ENCODE measurements around the gene MARCO.
"Not testable (repeated sequence)": the region's sequence is repeated elsewhere in the genome, so short reads cannot be mapped to it uniquely, and the experiment has no call there.

MARCO gene

GRCh38 chr2:118929059-118929458 is 12.9 kb upstream of the MARCO start:
- no peak overlapping the region for H3K27ac ChIP-seq (ENCODE audit: insufficient read depth, low read depth, low read length, poor library complexity, severe bottlenecking)
- H3K27me3 ChIP-seq (ENCODE audit: control insufficient read depth, insufficient read depth, low read length, poor library complexity, severe bottlenecking): no peaks in the 10 kb centered on the region
- WGBS, 2 experiments: 93 to 95% methylated on average over 1 of the region's 1 CpG
- H3K4me3 ChIP-seq (ENCODE audit: insufficient read depth, low read depth, low read length): no peak overlapping the region
- no peaks in the 10 kb centered on the region for H3K4me1 ChIP-seq (ENCODE audit: control insufficient read depth, insufficient read depth, low read length)
- no peaks in the 10 kb centered on the region for H3K9me3 ChIP-seq (ENCODE audit: control insufficient read depth, low read length)
- H3K36me3 ChIP-seq (ENCODE audit: control insufficient read depth, insufficient read depth, low read length): no peaks in the 10 kb centered on the region

- Histone ChIP-seq H3K4me3 (ENCODE audit: insufficient read depth, low read depth, low read length) (no peak overlapping the region), H3K36me3 (ENCODE audit: control insufficient read depth, insufficient read depth, low read length) (no peaks in the 10 kb centered on the region), H3K27me3 (ENCODE audit: control insufficient read depth, insufficient read depth, low read length, poor library complexity, severe bottlenecking) (no peaks in the 10 kb centered on the region), H3K27ac (ENCODE audit: insufficient read depth, low read depth, low read length, poor library complexity, severe bottlenecking) (no peak overlapping the region), H3K4me1 (ENCODE audit: control insufficient read depth, insufficient read depth, low read length) (no peaks in the 10 kb centered on the region), H3K9me3 (ENCODE audit: control insufficient read depth, low read length) (no peaks in the 10 kb centered on the region)
- 82 to 83% methylated on average over 1 of the region's 1 CpG for WGBS, 2 experiments
These were observed 9.0 kb upstream of the MARCO start for GRCh38 chr2:118932949-118933348.

GRCh38 chr2:118936306-118936705 is 5.7 kb upstream of the MARCO start:
- H3K27me3 ChIP-seq (ENCODE audit: control insufficient read depth, insufficient read depth, low read length, poor library complexity, severe bottlenecking): no peaks in the 10 kb centered on the region
- H3K4me1 ChIP-seq (ENCODE audit: control insufficient read depth, insufficient read depth, low read length): no peaks in the 10 kb centered on the region
- no peaks in the 10 kb centered on the region for H3K9me3 ChIP-seq (ENCODE audit: control insufficient read depth, low read length)
- H3K4me3 ChIP-seq (ENCODE audit: insufficient read depth, low read depth, low read length): no peak overlapping the region
- H3K27ac ChIP-seq (ENCODE audit: insufficient read depth, low read depth, low read length, poor library complexity, severe bottlenecking): no peak overlapping the region
- no peaks in the 10 kb centered on the region for H3K36me3 ChIP-seq (ENCODE audit: control insufficient read depth, insufficient read depth, low read length)
- 87 to 95% methylated on average over 2 of the region's 2 CpGs for WGBS, 2 experiments

- no peaks in the 10 kb centered on the region for H3K36me3 ChIP-seq (ENCODE audit: control insufficient read depth, insufficient read depth, low read length)
- WGBS, 2 experiments: 92 to 95% methylated on average over 6 of the region's 6 CpGs
- H3K4me1 ChIP-seq (ENCODE audit: control insufficient read depth, insufficient read depth, low read length): no peaks in the 10 kb centered on the region
- H3K4me3 ChIP-seq (ENCODE audit: insufficient read depth, low read depth, low read length): no peak overlapping the region
- no peak overlapping the region for H3K27ac ChIP-seq (ENCODE audit: insufficient read depth, low read depth, low read length, poor library complexity, severe bottlenecking)
- H3K9me3 ChIP-seq (ENCODE audit: control insufficient read depth, low read length): no peaks in the 10 kb centered on the region
- H3K27me3 ChIP-seq (ENCODE audit: control insufficient read depth, insufficient read depth, low read length, poor library complexity, severe bottlenecking): no peaks in the 10 kb centered on the region
These were observed 5.1 kb upstream of the MARCO start for GRCh38 chr2:118936936-118937335.

- Histone ChIP-seq H3K36me3 (ENCODE audit: control insufficient read depth, insufficient read depth, low read length) (no peaks in the 10 kb centered on the region), H3K27ac (ENCODE audit: insufficient read depth, low read depth, low read length, poor library complexity, severe bottlenecking) (no peak overlapping the region)
- WGBS, 2 experiments: 88 to 91% methylated on average over 1 of the region's 1 CpG
These were observed 4.2 kb upstream of the MARCO start for GRCh38 chr2:118937817-118938216.

GRCh38 chr2:118939994-118940393 is 2.0 kb upstream of the MARCO start:
- Histone ChIP-seq H3K36me3 (ENCODE audit: control insufficient read depth, insufficient read depth, low read length) (no peaks in the 10 kb centered on the region), H3K4me3 (ENCODE audit: insufficient read depth, low read depth, low read length) (no peak overlapping the region), H3K27ac (ENCODE audit: insufficient read depth, low read depth, low read length, poor library complexity, severe bottlenecking) (no peak overlapping the region), H3K9me3 (ENCODE audit: control insufficient read depth, low read length) (no peaks in the 10 kb centered on the region), H3K4me1 (ENCODE audit: control insufficient read depth, insufficient read depth, low read length) (no peaks in the 10 kb centered on the region), H3K27me3 (ENCODE audit: control insufficient read depth, insufficient read depth, low read length, poor library complexity, severe bottlenecking) (no peaks in the 10 kb centered on the region)

More at GRCh38 chr2:118937817-118938216, 4.2 kb upstream of the MARCO start:
- H3K9me3 ChIP-seq (ENCODE audit: control insufficient read depth, low read length): no peaks in the 10 kb centered on the region
- H3K4me3 ChIP-seq (ENCODE audit: insufficient read depth, low read depth, low read length): no peak overlapping the region
- no peaks in the 10 kb centered on the region for H3K27me3 ChIP-seq (ENCODE audit: control insufficient read depth, insufficient read depth, low read length, poor library complexity, severe bottlenecking)
- H3K4me1 ChIP-seq (ENCODE audit: control insufficient read depth, insufficient read depth, low read length): no peaks in the 10 kb centered on the region

- no peaks in the 10 kb centered on the region for H3K4me1 ChIP-seq (ENCODE audit: control insufficient read depth, insufficient read depth, low read length)
- no peaks in the 10 kb centered on the region for H3K36me3 ChIP-seq (ENCODE audit: control insufficient read depth, insufficient read depth, low read length)
- H3K9me3 ChIP-seq (ENCODE audit: control insufficient read depth, low read length): no peaks in the 10 kb centered on the region
- H3K27me3 ChIP-seq (ENCODE audit: control insufficient read depth, insufficient read depth, low read length, poor library complexity, severe bottlenecking): no peaks in the 10 kb centered on the region
- 89 to 92% methylated on average over 9 of the region's 9 CpGs for WGBS, 2 experiments
- H3K27ac ChIP-seq (ENCODE audit: insufficient read depth, low read depth, low read length, poor library complexity, severe bottlenecking): no peak overlapping the region
- H3K4me3 ChIP-seq (ENCODE audit: insufficient read depth, low read depth, low read length): no peak overlapping the region
These were observed 1.4 kb upstream of the MARCO start for GRCh38 chr2:118940486-118941120.

GRCh38 chr2:118943286-118943685 is 1.3 kb downstream of the MARCO start:
- no peaks in the 10 kb centered on the region for H3K9me3 ChIP-seq (ENCODE audit: control insufficient read depth, low read length)
- no peak overlapping the region for H3K4me3 ChIP-seq (ENCODE audit: insufficient read depth, low read depth, low read length)
- no peaks in the 10 kb centered on the region for H3K4me1 ChIP-seq (ENCODE audit: control insufficient read depth, insufficient read depth, low read length)
- H3K36me3 ChIP-seq (ENCODE audit: control insufficient read depth, insufficient read depth, low read length): no peaks in the 10 kb centered on the region
- H3K27me3 ChIP-seq (ENCODE audit: control insufficient read depth, insufficient read depth, low read length, poor library complexity, severe bottlenecking): no peaks in the 10 kb centered on the region
- 70 to 84% methylated on average over 1 to 2 of the region's 2 CpGs for WGBS, 2 experiments
- no peak overlapping the region for H3K27ac ChIP-seq (ENCODE audit: insufficient read depth, low read depth, low read length, poor library complexity, severe bottlenecking)

GRCh38 chr2:118945881-118946280 is 3.9 kb downstream of the MARCO start:
- Histone ChIP-seq H3K4me3 (ENCODE audit: insufficient read depth, low read depth, low read length) (no peak overlapping the region), H3K27me3 (ENCODE audit: control insufficient read depth, insufficient read depth, low read length, poor library complexity, severe bottlenecking) (no peaks in the 10 kb centered on the region), H3K27ac (ENCODE audit: insufficient read depth, low read depth, low read length, poor library complexity, severe bottlenecking) (no peak overlapping the region), H3K4me1 (ENCODE audit: control insufficient read depth, insufficient read depth, low read length) (no peaks in the 10 kb centered on the region), H3K36me3 (ENCODE audit: control insufficient read depth, insufficient read depth, low read length) (no peaks in the 10 kb centered on the region), H3K9me3 (ENCODE audit: control insufficient read depth, low read length) (no peaks in the 10 kb centered on the region)
- WGBS, 2 experiments: 88 to 96% methylated on average over 3 of the region's 3 CpGs

GRCh38 chr2:118948266-118948665 is 6.3 kb downstream of the MARCO start:
- H3K27me3 ChIP-seq (ENCODE audit: control insufficient read depth, insufficient read depth, low read length, poor library complexity, severe bottlenecking); H3K9me3 ChIP-seq (ENCODE audit: control insufficient read depth, low read length); H3K36me3 ChIP-seq (ENCODE audit: control insufficient read depth, insufficient read depth, low read length); H3K4me1 ChIP-seq (ENCODE audit: control insufficient read depth, insufficient read depth, low read length); H3K4me3 ChIP-seq (ENCODE audit: insufficient read depth, low read depth, low read length); H3K27ac ChIP-seq (ENCODE audit: insufficient read depth, low read depth, low read length, poor library complexity, severe bottlenecking): not testable (repeated sequence)
- 78 to 95% methylated on average over 3 of the region's 3 CpGs for WGBS, 2 experiments
